Ovary (tissue), 3 donors: Measurements from ENCODE around the gene CDC23.

ENCODE experiments used
- CTCF ChIP-seq, 3 donors: fragments of 450-650 bp in 2 of 3; fragments of 200-600 bp in 1 of 3; IDR thresholded peaks; one replicate each; pipeline versions ENCODE4 v1.5.1 to v1.8.0; 2016 to 2022; ENCODE audit warnings: antibody characterized with exemption in 3 of 3, mild to moderate bottlenecking in 1 of 3
- EP300 ChIP-seq: sonication (generic); formaldehyde crosslinking; IDR thresholded peaks from one replicate; pipeline ENCODE4 v1.6.1; 2017; ENCODE audit warnings: antibody characterized with exemption
- POLR2A ChIP-seq: fragments of 450-650 bp; IDR thresholded peaks from one replicate; pipeline ENCODE4 v1.6.1; 2017; ENCODE audit warnings: antibody characterized with exemption, mild to moderate bottlenecking, moderate library complexity
- donor health status: DM: no; HTN: no; CAD: no.

DNA sequence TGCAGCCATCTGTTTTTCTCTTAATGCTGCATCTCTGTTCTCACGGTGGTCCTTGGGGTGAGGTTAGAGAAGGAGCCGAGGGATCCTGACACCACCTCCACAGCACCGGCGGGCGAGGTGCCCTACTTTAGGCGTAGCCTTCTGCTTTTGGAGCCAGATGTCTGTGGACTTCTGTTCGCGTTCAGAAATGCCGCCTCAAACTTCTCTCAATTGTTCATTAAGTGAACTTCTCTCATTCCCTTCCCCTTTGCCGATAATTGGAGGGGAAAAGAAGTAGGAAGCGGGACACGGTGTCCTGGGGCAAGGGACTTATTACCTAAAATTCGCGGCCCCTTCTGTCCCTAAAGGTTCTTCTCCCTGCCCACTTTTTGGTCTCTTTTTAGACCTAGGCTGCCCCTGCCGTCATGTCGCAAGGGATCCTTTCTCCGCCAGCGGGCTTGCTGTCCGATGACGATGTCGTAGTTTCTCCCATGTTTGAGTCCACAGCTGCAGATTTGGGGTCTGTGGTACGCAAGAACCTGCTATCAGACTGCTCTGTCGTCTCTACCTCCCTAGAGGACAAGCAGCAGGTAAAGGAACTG, 33.8 kb downstream of the CDC23 start:
- TF ChIP-seq POLR2A (no peak), CTCF (IDR thresholded peaks at IDR 0.05) (no peak), EP300 (no peak)
